ENCODE results near the gene RRAD.
"Not testable (repeated sequence)": the region's sequence is repeated elsewhere in the genome, so short reads cannot be mapped to it uniquely, and the experiment has no call there.

RRAD gene

GRCh38 chr16:66899310-66899944 lies 25.9 kb downstream of the RRAD start:
- no peak for DNase-seq

- DNase-seq: no peak
These were observed 26.4 kb downstream of the RRAD start for GRCh38 chr16:66898933-66899309.

- no peak for DNase-seq
These were observed 27.1 kb downstream of the RRAD start for GRCh38 chr16:66898207-66898606.

GRCh38 chr16:66896682-66897081 lies 28.7 kb downstream of the RRAD start:
- DNase-seq: not testable (repeated sequence)

GRCh38 chr16:66895999-66896398 lies 29.3 kb downstream of the RRAD start:
- DNase-seq: no peak

GRCh38 chr16:66895689-66895979 lies 29.7 kb downstream of the RRAD start:
- DNase-seq: no peak

GRCh38 chr16:66894948-66895688 lies 30.2 kb downstream of the RRAD start:
- peak; percentile 91 for DNase-seq

- DNase-seq: no peak
These were observed 31.3 kb downstream of the RRAD start for GRCh38 chr16:66894055-66894454.

GRCh38 chr16:66891797-66892196 lies 33.5 kb downstream of the RRAD start:
- DNase-seq: no peak

GRCh38 chr16:66891360-66891759 lies 34.0 kb downstream of the RRAD start:
- no peak for DNase-seq

GRCh38 chr16:66890799-66891198 lies 34.5 kb downstream of the RRAD start:
- no peak for DNase-seq

- DNase-seq: no peak
These were observed 35.7 kb downstream of the RRAD start for GRCh38 chr16:66889622-66890021.

- no peak for DNase-seq
These were observed 36.4 kb downstream of the RRAD start for GRCh38 chr16:66888647-66889615.

GRCh38 chr16:66886914-66887313 lies 38.4 kb downstream of the RRAD start:
- DNase-seq: no peak

GRCh38 chr16:66886321-66886720 lies 39.0 kb downstream of the RRAD start:
- no peak for DNase-seq

- DNase-seq: no peak
These were observed 39.8 kb downstream of the RRAD start for GRCh38 chr16:66885491-66885890.

GRCh38 chr16:66882702-66883101 lies 42.6 kb downstream of the RRAD start:
- DNase-seq: no peak

GRCh38 chr16:66881964-66882508 lies 43.3 kb downstream of the RRAD start:
- no peak for DNase-seq

- DNase-seq: no peak
These were observed 43.8 kb downstream of the RRAD start for GRCh38 chr16:66881560-66881959.

GRCh38 chr16:66881014-66881417 lies 44.3 kb downstream of the RRAD start:
- DNase-seq: no peak

- peak; percentile 98 for DNase-seq
These were observed 44.9 kb downstream of the RRAD start, which contains the start of gene PDP2 for GRCh38 chr16:66880288-66881013. Gene PDP2 (plus strand): TSS chr16:66880515. CDS start chr16:66884285, 3,770 bp downstream.

GRCh38 chr16:66878067-66878466 lies 47.3 kb downstream of the RRAD start:
- DNase-seq: no peak

Data from eye (tissue), 1 donor.